ENCODE measurements around the gene FBXW4. TPM values are rescaled to one million over a fixed set of nuclear protein-coding genes. Genes with fewer than 3 reads are reported as not detected.

Gene FBXW4
- total and polyA plus RNA-seq, 12 donors: 34.4 to 81.7 (median 58.0) TPM

DNA sequence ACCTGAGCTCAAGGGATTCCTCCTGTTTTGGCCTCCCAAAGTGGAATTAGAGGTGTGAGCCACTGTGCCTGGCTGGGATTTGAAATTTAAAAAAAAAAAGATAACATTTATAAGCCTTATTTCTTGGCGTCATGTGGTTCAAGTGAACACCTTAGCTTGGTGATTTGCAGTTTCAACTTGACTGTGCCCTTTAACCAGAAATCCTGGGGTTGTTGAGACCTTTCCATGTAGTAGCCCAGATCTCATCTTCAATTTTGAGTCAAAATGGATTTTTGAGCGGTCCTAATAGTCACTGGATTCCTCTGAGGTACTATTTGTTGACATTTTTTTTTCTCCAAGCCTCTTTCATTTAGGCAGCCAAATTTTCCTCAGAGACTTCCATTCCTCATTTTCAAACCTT, 29.5 kb upstream of the FBXW4 start:
- Histone ChIP-seq H3K4me1 (replicated peaks in 1 of 2) (no peaks in the 10 kb centered on the region), H3K36me3 (replicated peaks in 1 of 2) (no peaks in the 10 kb centered on the region), H3K9me3 (replicated peaks in 1 of 3) (no peaks in the 10 kb centered on the region), H3K4me3 (no peak overlapping the region), H3K27ac (no peak overlapping the region), H3K27me3 (no peaks in the 10 kb centered on the region)
- intact Hi-C loops (cut with DNase I): no loop called here
- WGBS, 4 donors: 81 to 96% (median 93%) methylated on average over 2 of the region's 2 CpGs
- TF ChIP-seq, protein P1, sequence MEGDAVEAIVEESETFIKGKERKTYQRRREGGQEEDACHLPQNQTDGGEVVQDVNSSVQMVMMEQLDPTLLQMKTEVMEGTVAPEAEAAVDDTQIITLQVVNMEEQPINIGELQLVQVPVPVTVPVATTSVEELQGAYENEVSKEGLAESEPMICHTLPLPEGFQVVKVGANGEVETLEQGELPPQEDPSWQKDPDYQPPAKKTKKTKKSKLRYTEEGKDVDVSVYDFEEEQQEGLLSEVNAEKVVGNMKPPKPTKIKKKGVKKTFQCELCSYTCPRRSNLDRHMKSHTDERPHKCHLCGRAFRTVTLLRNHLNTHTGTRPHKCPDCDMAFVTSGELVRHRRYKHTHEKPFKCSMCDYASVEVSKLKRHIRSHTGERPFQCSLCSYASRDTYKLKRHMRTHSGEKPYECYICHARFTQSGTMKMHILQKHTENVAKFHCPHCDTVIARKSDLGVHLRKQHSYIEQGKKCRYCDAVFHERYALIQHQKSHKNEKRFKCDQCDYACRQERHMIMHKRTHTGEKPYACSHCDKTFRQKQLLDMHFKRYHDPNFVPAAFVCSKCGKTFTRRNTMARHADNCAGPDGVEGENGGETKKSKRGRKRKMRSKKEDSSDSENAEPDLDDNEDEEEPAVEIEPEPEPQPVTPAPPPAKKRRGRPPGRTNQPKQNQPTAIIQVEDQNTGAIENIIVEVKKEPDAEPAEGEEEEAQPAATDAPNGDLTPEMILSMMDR (IDR thresholded peaks at IDR 0.05): no peak
- TF ChIP-seq POLR2A (IDR thresholded peaks at IDR 0.05): no peak
- no peak for DNase-seq

DNA sequence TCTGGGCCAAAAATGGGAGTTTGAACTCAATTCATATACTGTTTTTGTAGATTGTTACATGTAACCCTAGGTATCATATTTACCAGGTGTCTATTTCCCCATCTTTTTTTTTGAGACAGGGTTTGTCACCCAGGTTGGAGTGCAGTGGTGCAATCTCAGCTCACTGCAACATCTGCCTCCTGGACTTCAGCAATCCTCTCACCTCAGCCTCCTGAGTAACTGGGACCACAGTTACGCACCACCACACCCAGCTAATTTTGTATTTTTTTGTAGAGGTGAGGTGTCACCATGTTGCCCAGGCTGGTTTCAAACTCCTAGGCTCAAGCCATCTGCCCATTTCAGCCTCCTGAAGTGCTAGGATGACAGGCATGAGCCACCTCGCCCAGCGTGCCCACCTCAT, 28.2 kb upstream of the FBXW4 start:
- DNase-seq: no peak
- intact Hi-C loops (cut with DNase I): no loop called here
- 92 to 99% (median 98%) methylated on average over 3 of the region's 3 CpGs for WGBS, 4 donors

DNA sequence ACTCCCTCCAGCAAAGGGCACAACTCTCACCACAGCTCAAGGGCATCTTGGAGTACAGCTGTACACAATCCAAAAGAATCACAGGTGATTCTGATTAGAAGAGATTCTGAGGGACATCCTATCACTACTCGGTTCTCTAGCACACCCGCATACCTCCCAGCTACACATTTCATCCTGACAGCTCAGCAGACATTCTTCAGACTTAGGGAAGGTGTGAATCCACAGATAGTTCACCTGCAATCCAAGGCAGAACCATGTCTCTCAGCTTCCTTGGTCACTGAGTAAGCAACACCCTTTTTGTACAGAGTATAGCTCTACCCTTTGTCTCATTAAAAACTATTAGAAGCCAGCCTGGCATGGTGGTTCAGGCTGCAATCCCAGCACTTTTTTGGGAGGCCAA, 26.8 kb upstream of the FBXW4 start:
- H3K27me3 ChIP-seq: no peaks in the 10 kb centered on the region
- no peak overlapping the region for H3K4me3 ChIP-seq
- no peaks in the 10 kb centered on the region for H3K4me1 ChIP-seq (replicated peaks in 1 of 2)
- no peaks in the 10 kb centered on the region for H3K36me3 ChIP-seq (replicated peaks in 1 of 2)
- no peaks in the 10 kb centered on the region for H3K9me3 ChIP-seq (replicated peaks in 1 of 3)
- no peak overlapping the region for H3K27ac ChIP-seq
- 83 to 93% (median 88%) methylated on average over 2 of the region's 2 CpGs for WGBS, 4 donors
- no peak for DNase-seq
- intact Hi-C loops (cut with DNase I): no loop called here
- no peak for TF ChIP-seq POLR2A (IDR thresholded peaks at IDR 0.05)
- TF ChIP-seq, protein P1 (IDR thresholded peaks at IDR 0.05): no peak

More for the DNA sequence above, 28.2 kb upstream of the FBXW4 start:
- no peaks in the 10 kb centered on the region for H3K36me3 ChIP-seq (replicated peaks in 1 of 2)
- no peak overlapping the region for H3K27ac ChIP-seq
- TF ChIP-seq, protein P1 (IDR thresholded peaks at IDR 0.05): no peak
- no peak for TF ChIP-seq POLR2A (IDR thresholded peaks at IDR 0.05)
- H3K27me3 ChIP-seq: no peaks in the 10 kb centered on the region
- no peak overlapping the region for H3K4me3 ChIP-seq
- H3K9me3 ChIP-seq (replicated peaks in 1 of 3): no peaks in the 10 kb centered on the region
- no peaks in the 10 kb centered on the region for H3K4me1 ChIP-seq (replicated peaks in 1 of 2)

DNA sequence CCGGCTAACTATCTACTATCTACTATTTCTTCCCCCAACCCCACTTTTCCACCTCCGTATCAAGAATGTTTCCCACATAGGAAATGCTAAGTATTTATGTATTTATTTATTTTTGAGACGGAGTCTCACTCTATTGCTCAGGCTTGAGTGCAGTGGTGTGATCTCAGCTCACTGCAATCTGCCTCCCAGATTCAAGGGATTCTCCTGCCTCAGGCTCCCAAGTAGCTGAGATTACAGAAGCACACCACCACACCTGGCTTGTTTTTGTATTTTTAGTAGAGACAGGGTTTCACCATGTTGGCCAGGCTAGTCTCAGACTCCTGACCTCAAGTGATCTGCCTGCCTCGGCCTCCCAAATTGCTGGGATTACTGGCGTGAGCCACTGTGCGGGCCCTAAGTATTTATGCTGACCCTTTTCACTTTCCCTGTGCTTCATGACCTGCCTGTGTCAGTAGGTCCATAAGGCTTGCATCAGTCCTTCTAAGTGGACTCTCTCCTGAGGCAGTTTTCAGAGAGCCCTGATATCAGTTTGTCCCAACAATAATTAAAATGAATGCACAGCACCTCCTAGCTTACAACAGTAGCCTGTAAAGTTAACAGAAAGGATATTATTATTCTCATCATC, 25.7 kb upstream of the FBXW4 start:
- no peak for TF ChIP-seq POLR2A (IDR thresholded peaks at IDR 0.05)
- intact Hi-C loops (cut with DNase I): no loop called here

DNA sequence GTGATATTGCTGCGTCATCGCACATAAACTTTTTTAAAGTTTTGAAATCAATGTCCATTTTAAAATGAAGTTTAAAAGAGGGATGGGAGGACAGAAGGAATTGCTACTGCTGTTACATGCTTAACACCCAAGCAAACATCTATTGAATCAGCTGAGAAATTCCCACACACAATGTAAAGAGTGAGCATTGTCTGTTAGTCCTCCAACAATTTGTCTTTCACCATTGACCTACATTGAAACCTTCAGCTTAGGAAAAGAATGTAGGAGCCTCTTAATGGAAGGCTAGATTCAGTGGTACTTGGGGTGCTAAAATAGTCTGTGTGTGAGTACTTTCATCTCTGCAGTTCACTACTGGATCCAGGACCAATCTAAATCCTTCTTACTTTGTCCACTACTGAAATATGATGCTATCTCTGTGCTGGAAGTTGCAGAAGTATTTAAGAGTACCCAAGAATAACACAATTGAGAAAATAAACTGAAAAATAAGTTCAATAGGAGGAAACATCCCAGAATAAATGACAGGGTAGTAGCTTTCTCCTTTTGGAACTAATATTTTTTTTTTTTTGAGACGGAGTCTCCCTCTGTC, 23.8 kb upstream of the FBXW4 start:
- H3K27ac ChIP-seq: no peak overlapping the region
- H3K36me3 ChIP-seq (replicated peaks in 1 of 2): no peaks in the 10 kb centered on the region
- no peak for DNase-seq
- H3K4me1 ChIP-seq (replicated peaks in 1 of 2): no peaks in the 10 kb centered on the region
- no peaks in the 10 kb centered on the region for H3K9me3 ChIP-seq (replicated peaks in 1 of 3)
- intact Hi-C loops (cut with DNase I): no loop called here
- TF ChIP-seq, protein P1 (IDR thresholded peaks at IDR 0.05): no peak
- TF ChIP-seq POLR2A (IDR thresholded peaks at IDR 0.05): no peak
- 84 to 92% (median 85%) methylated on average over 3 of the region's 3 CpGs for WGBS, 4 donors
- H3K27me3 ChIP-seq: no peaks in the 10 kb centered on the region
- H3K4me3 ChIP-seq: no peak overlapping the region

More for the DNA sequence above, 25.7 kb upstream of the FBXW4 start:
- Histone ChIP-seq H3K4me1 (replicated peaks in 1 of 2) (no peaks in the 10 kb centered on the region), H3K27ac (no peak overlapping the region), H3K36me3 (replicated peaks in 1 of 2) (no peaks in the 10 kb centered on the region), H3K27me3 (no peaks in the 10 kb centered on the region), H3K4me3 (no peak overlapping the region), H3K9me3 (replicated peaks in 1 of 3) (no peaks in the 10 kb centered on the region)
- no peak for DNase-seq
- 84 to 88% (median 87%) methylated on average over 6 of the region's 6 CpGs for WGBS, 4 donors
